Measurements from ENCODE around the gene CDC20. TPM values are rescaled to one million over a fixed set of nuclear protein-coding genes. Genes with fewer than 3 reads are reported as not detected.

CDC20 gene
- polyA plus RNA-seq, 3 donors, result 0.08 to 0.10 TPM; not detected in 1

DNA sequence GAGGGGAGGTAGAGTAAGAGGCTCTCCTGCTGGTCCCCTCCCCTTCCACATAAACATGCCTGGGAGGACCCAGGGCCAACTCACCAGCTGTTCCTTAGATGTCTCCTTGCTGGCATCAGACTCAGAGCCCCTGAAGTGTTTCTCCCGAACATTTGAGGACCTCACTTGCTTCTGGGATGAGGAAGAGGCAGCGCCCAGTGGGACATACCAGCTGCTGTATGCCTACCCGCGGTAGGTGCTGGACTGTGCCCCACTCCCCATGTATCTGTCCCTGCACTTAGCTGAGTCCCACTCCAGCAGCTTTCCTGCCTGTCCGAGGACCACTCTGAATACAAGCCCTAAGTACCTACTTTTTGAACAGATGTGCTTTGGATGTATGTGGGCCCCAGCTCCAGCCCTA lies 20.8 kb upstream of the CDC20 start:
- Mint-ChIP-seq H3K4me3 (no peak overlapping the region), H3K36me3 (no peaks in the 10 kb centered on the region), H3K4me1 (peaks cover 3% of the 10 kb centered on the region), H3K9me3 (peaks cover 0 to 2% (median 0%) of the 10 kb centered on the region in 7 donors), H3K27ac (no peak overlapping the region), H3K27me3 (ENCODE audit: low read depth in 3 of 3) (peaks cover 0 to 4% (median 0%) of the 10 kb centered on the region in 3 donors)
- no peak for TF ChIP-seq CTCF (IDR thresholded peaks at IDR 0.05)
- H3K4me3 ChIP-seq (replicated peaks in 1 of 3; ENCODE audit: low read depth in 2 of 3, low read length in 3 of 3), result no peak overlapping the region
- intact Hi-C loops (cut with micrococcal nuclease), result no loop called here
- H3K4me2 ChIP-seq (replicated peaks; ENCODE audit: extremely low read depth, low read length, poor library complexity, severe bottlenecking), result no peak overlapping the region
- DNase-seq, result no peak
- no peaks in the 10 kb centered on the region for H4K20me1 ChIP-seq (ENCODE audit: insufficient read depth, low read length)
- no peak overlapping the region for H2AFZ ChIP-seq (ENCODE audit: insufficient read depth, low read depth, low read length, poor library complexity, severe bottlenecking)
- H3K27me3 ChIP-seq (ENCODE audit: control insufficient read depth in 2 of 2, insufficient read depth in 2 of 2, low read length in 2 of 2), result no peaks in the 10 kb centered on the region
- H3K36me3 ChIP-seq (replicated peaks in 1 of 2; ENCODE audit: control insufficient read depth in 1 of 2, insufficient read depth in 2 of 2, low read length in 2 of 2), result no peaks in the 10 kb centered on the region
- H3K4me1 ChIP-seq (ENCODE audit: control insufficient read depth in 1 of 2, insufficient read depth in 2 of 2, low read length in 2 of 2), result no peaks in the 10 kb centered on the region
- no peaks in the 10 kb centered on the region for H3K9me3 ChIP-seq (replicated peaks in 1 of 2; ENCODE audit: control insufficient read depth in 1 of 2, insufficient read depth in 1 of 2, low read length in 2 of 2)
- no peak overlapping the region for H3K9ac ChIP-seq (ENCODE audit: insufficient read depth, low read length, poor library complexity, severe bottlenecking)
- H3K79me2 ChIP-seq (ENCODE audit: insufficient read depth, low read length), result no peaks in the 10 kb centered on the region
- no peak overlapping the region for H3K27ac ChIP-seq (ENCODE audit: low read depth in 1 of 2, low read length in 2 of 2)
- WGBS (ENCODE audit: insufficient coverage), result 21% methylated on average over 2 of the region's 5 CpGs

DNA sequence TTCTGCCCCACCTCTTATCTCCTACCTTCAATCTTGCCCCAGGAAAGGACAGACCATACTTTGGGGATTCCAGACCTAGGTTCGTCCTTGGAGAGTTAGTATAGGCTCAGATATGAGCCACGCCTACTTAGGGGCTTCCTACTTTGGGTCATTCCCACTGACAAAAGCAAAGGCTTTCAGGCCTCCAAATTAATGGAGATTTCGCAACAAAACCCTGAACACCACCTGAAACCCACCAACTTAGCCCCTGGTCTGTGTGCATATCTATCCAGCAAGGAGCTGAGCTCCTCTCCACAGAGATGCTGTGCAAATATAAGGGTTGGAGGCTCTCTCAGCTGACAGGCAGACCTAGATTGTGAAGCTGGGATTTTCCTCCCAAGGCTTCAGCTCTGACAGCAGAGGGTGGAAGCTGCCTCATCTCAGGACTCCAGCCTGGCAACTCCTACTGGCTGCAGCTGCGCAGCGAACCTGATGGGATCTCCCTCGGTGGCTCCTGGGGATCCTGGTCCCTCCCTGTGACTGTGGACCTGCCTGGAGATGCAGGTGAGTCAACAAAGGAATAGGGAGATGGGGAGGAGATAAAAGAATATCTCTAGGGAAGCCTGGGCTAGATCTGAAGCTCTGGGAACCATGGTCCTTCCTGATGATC lies 19.1 kb upstream of the CDC20 start:
- no peak overlapping the region for H3K9ac ChIP-seq (ENCODE audit: insufficient read depth, low read length, poor library complexity, severe bottlenecking)
- H3K9me3 Mint-ChIP-seq, result peaks cover 0 to 2% (median 0%) of the 10 kb centered on the region in 7 donors
- H3K27ac Mint-ChIP-seq, result no peak overlapping the region

More for the DNA sequence above, 19.1 kb upstream of the CDC20 start:
- Histone ChIP-seq H3K79me2 (ENCODE audit: insufficient read depth, low read length) (no peaks in the 10 kb centered on the region), H3K27ac (ENCODE audit: low read depth in 1 of 2, low read length in 2 of 2) (no peak overlapping the region), H3K4me3 (replicated peaks in 1 of 3; ENCODE audit: low read depth in 2 of 3, low read length in 3 of 3) (no peak overlapping the region), H3K4me1 (ENCODE audit: control insufficient read depth in 1 of 2, insufficient read depth in 2 of 2, low read length in 2 of 2) (no peaks in the 10 kb centered on the region), H3K27me3 (ENCODE audit: control insufficient read depth in 2 of 2, insufficient read depth in 2 of 2, low read length in 2 of 2) (no peaks in the 10 kb centered on the region), H3K9me3 (replicated peaks in 1 of 2; ENCODE audit: control insufficient read depth in 1 of 2, insufficient read depth in 1 of 2, low read length in 2 of 2) (no peaks in the 10 kb centered on the region), H3K4me2 (replicated peaks; ENCODE audit: extremely low read depth, low read length, poor library complexity, severe bottlenecking) (no peak overlapping the region), H4K20me1 (ENCODE audit: insufficient read depth, low read length) (no peaks in the 10 kb centered on the region), H3K36me3 (replicated peaks in 1 of 2; ENCODE audit: control insufficient read depth in 1 of 2, insufficient read depth in 2 of 2, low read length in 2 of 2) (no peaks in the 10 kb centered on the region), H2AFZ (ENCODE audit: insufficient read depth, low read depth, low read length, poor library complexity, severe bottlenecking) (no peak overlapping the region)
- no peak for DNase-seq
- Mint-ChIP-seq H3K27me3 (ENCODE audit: low read depth in 3 of 3) (peaks cover 0 to 3% (median 0%) of the 10 kb centered on the region in 3 donors), H3K4me3 (no peak overlapping the region), H3K4me1 (peaks cover 3% of the 10 kb centered on the region), H3K36me3 (no peaks in the 10 kb centered on the region)
- no peak for TF ChIP-seq CTCF (IDR thresholded peaks at IDR 0.05)
- intact Hi-C loops (cut with micrococcal nuclease), result no loop called here
- 94% methylated on average over 6 of the region's 6 CpGs for WGBS (ENCODE audit: insufficient coverage)
